GM12801 (cell line): ENCODE results near the gene C7orf57.

Experiments used
- TF ChIP-seq, protein P1 (sequence below): IDR thresholded peaks from one replicate; pipeline ENCODE4 v1.5.1; 2011; ENCODE audit warnings: control low read depth; ENCODE audit not compliant: insufficient read length; ENCODE audit errors: extremely low read depth

The C7orf57 gene

DNA sequence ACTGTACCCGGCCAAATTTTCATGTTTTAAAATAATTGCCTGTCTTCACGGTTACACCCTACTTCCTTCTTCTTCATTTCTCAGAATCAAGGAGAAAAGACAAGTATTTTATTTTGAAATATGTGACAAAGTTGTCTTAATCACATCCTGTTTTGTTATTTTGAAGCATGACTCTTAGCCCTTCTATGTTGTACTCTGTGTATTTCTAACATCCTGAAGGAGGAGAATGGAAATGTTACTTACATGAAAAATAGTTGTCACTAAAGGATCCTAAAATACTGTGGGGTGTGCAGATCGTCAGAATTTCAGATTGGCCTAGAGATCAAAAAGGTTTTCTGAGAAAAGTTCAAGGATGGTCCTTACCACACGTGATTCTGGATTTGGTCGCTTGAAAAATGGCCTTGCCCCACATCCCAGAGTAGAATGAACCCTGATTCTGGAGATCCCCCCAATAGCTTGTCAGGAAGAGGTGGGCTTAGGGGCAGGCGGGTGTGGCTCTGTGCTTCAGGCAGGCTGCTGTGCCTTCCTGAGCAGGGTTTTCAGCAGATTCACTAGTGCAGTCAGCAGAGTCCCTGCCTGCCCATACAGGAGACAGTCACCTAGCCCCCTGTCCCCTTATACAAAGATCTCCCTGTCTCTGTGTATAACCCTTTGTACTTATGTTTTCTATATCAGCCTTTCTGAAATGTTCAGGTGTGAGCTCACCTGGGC is 62.3 kb downstream of the C7orf57 start:
- TF ChIP-seq, protein P1, sequence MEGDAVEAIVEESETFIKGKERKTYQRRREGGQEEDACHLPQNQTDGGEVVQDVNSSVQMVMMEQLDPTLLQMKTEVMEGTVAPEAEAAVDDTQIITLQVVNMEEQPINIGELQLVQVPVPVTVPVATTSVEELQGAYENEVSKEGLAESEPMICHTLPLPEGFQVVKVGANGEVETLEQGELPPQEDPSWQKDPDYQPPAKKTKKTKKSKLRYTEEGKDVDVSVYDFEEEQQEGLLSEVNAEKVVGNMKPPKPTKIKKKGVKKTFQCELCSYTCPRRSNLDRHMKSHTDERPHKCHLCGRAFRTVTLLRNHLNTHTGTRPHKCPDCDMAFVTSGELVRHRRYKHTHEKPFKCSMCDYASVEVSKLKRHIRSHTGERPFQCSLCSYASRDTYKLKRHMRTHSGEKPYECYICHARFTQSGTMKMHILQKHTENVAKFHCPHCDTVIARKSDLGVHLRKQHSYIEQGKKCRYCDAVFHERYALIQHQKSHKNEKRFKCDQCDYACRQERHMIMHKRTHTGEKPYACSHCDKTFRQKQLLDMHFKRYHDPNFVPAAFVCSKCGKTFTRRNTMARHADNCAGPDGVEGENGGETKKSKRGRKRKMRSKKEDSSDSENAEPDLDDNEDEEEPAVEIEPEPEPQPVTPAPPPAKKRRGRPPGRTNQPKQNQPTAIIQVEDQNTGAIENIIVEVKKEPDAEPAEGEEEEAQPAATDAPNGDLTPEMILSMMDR = no peak

DNA sequence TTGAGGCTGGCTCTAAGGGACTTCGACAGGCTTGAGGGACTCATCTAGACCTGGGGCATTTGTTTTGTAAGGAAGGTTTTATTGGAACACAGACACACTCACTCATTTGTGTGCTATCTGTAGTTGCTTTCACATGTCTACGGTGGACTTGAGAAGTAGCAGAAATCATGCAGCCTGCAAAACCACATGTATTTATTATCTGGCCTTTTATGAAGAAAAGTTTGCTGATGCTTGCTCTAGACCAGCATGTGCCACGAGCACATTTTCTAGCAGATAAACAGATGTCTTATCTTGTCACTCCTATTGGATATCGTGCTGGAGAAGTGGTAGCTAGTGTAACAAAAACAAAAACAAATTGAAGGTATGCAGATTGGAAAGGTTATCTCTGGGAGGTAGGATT is 63.5 kb downstream of the C7orf57 start:
- TF ChIP-seq, protein P1 = no peak

DNA sequence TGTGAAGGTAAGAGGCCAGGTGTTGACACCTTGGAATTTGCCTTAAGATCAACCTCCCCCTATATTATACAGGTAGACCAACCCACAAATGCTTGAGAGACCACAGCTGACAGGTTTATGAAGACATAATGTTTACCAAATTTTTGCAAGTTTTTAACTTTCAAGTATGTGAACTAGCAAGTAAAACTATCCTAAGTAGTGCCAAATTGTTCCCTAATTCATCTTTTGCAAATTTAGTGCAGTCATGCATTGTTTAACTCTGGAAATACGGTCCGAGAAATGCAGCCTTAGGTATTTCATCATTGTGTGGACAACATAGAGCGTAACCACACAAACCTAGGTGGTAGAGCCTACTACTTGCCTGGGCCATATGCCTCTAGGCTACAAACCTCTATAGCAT is 64.4 kb downstream of the C7orf57 start:
- TF ChIP-seq, protein P1 = no peak

DNA sequence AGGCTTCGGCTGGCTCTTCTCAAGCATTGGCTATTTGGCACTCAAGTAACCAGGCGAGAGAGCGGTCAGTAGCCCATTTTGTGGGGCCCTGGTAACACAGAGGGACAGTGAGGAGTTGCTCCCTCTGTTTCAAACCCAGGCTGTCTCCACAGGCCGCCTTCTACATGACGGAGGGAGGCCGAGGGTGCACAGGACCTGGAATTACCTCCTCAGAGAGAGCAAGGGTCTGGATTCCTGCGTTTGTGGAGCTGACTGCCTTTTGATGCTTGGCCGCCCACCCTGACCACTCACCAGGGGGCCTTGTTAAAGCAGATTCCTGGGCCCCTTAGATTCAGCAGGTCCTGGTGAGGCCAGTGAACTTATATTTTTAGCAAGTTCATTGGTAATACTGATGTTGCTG is 66.0 kb downstream of the C7orf57 start:
- TF ChIP-seq, protein P1 = no peak

DNA sequence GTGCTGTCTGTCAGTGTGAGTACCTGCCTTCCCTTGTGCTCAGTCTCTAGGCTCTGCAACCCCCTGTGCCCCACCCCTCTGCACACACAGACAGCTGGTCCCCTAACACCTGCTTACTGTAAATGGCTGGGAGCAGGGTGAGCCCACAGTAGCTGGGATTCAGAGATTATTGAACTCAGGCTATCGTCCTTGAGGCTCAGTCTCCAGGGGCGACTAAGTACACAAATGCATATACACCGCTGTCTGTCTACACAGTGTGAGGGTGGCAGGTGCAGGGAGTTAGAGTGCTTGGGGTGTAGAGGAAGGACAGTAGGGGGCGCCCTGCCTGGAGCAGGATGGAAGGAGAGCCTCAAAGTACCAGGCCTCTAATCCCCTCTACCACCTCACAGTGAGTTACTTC is 66.6 kb downstream of the C7orf57 start:
- TF ChIP-seq, protein P1 = no peak

DNA sequence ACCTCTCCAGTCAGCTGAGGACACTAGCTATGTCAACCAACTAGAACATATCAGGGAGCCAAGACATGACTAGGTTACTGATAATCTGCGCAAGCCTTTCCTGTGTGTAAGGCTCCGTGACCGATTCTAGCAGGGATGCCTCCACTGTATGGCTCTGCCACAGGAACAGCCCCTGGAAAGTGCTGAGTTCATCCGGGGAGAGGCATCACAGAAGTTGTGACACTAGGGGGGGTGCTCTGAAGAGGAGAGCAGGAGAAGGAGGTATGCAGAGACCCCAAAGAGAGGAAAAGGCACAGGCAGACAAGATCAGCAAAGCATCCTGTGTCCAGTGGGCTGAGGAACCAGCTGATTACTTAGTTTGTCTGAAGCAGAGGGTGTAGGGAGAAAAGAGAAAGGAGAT is 67.2 kb downstream of the C7orf57 start:
- TF ChIP-seq, protein P1 = no peak

DNA sequence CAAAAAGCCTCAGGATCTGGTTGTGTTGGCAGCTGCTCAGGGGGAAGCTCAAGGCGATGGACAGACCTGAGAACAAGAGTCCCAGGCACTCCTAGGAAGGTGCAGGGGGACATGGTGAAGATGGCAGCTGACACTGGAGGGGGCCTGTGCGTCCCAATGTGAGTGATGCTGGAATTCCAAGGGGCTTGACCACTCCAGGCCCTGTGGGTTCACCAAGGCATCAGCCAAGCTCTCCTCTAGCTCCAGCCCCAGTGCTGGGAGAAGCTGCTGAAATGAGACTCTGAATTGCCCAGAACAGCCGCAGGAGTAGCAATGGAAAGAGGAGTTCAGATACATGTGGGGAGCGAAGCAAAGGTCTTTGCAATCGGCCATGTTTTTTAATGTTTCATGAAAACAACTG is 69.7 kb downstream of the C7orf57 start:
- TF ChIP-seq, protein P1 = no peak
